Astrocyte (in vitro differentiated cells and primary cell): ENCODE results near the gene GJC1. TPM values are rescaled to one million over a fixed set of nuclear protein-coding genes. Genes with fewer than 3 reads are reported as not detected.

Experiments
- DNase-seq: peaks from one replicate; pipeline ENCODE4 v3.0.0-alpha.2; 2010; ENCODE audit warnings: low read depth
- FAIRE-seq: peaks from 2 replicates; lab custom pipeline; 2011; peaks lifted over from hg19 to GRCh38; lab: Jason Lieb, UNC
- H2AFZ ChIP-seq: 2 replicates; pipeline ENCODE4 v1.6.0; 2012; ENCODE audit warnings: low read depth, low read length, inconsistent platforms
- H3K27ac ChIP-seq: 2 replicates; pipeline ENCODE4 v1.5.1; 2011; ENCODE audit warnings: low read depth, low read length, inconsistent platforms
- H3K27me3 ChIP-seq: 2 replicates; pipeline ENCODE4 v1.6.0; 2011; ENCODE audit warnings: low read length, inconsistent platforms; ENCODE audit not compliant: insufficient read depth
- H3K36me3 ChIP-seq: 2 replicates; pipeline ENCODE4 v1.5.1; 2011; ENCODE audit warnings: low read length, inconsistent platforms; ENCODE audit not compliant: insufficient read depth
- H3K4me1 ChIP-seq: 2 replicates; pipeline ENCODE4 v1.5.1; 2011; ENCODE audit warnings: low read length, inconsistent platforms; ENCODE audit not compliant: insufficient read depth
- H3K4me2 ChIP-seq: 2 replicates; pipeline ENCODE4 v1.6.0; 2012; ENCODE audit warnings: low read length, inconsistent platforms
- H3K4me3 ChIP-seq: 2 replicates; pipeline ENCODE4 v1.5.1; 2011; ENCODE audit warnings: low read depth, mild to moderate bottlenecking, low read length, inconsistent platforms; ENCODE audit not compliant: insufficient read depth
- H3K79me2 ChIP-seq: 2 replicates; pipeline ENCODE4 v1.6.0; 2012; ENCODE audit warnings: mild to moderate bottlenecking, low read length, inconsistent platforms; ENCODE audit not compliant: insufficient read depth
- H3K9ac ChIP-seq: 2 replicates; pipeline ENCODE4 v1.6.0; 2012; ENCODE audit warnings: mild to moderate bottlenecking, low read length, inconsistent platforms
- H3K9me3 ChIP-seq: 2 replicates; pipeline ENCODE4 v1.5.1; 2012; ENCODE audit warnings: low read depth, mild to moderate bottlenecking, low read length, inconsistent platforms; ENCODE audit not compliant: insufficient read depth
- H4K20me1 ChIP-seq: 2 replicates; pipeline ENCODE4 v1.6.0; 2012; ENCODE audit warnings: low read length, inconsistent platforms; ENCODE audit not compliant: insufficient read depth
- H3K27ac Mint-ChIP-seq: one replicate; pipeline ENCODE4 v1.8.0; 2021; ENCODE audit warnings: mild to moderate bottlenecking, mixed read lengths; ENCODE audit not compliant: unreplicated experiment
- H3K27me3 Mint-ChIP-seq: one replicate; pipeline ENCODE4 v1.8.0; 2021; ENCODE audit warnings: low read depth, mixed read lengths; ENCODE audit not compliant: unreplicated experiment
- H3K36me3 Mint-ChIP-seq: one replicate; pipeline ENCODE4 v1.8.0; 2021; ENCODE audit warnings: low read depth, mixed read lengths; ENCODE audit not compliant: unreplicated experiment
- H3K4me1 Mint-ChIP-seq: one replicate; pipeline ENCODE4 v1.8.0; 2021; ENCODE audit warnings: low read depth, mixed read lengths; ENCODE audit not compliant: unreplicated experiment
- H3K4me3 Mint-ChIP-seq: one replicate; pipeline ENCODE4 v1.8.0; 2021; ENCODE audit warnings: mild to moderate bottlenecking, moderate library complexity, mixed read lengths; ENCODE audit not compliant: unreplicated experiment
- H3K9me3 Mint-ChIP-seq: one replicate; pipeline ENCODE4 v1.8.0; 2021; ENCODE audit warnings: mild to moderate bottlenecking, mixed read lengths; ENCODE audit not compliant: unreplicated experiment
- EZH2 ChIP-seq: IDR thresholded peaks from 2 replicates; pipeline ENCODE4 v1.6.1; 2012; ENCODE audit warnings: mild to moderate bottlenecking, low read length, inconsistent platforms; ENCODE audit not compliant: insufficient read depth
- total RNA-seq: library from RNA; stranded (reverse); gene quantifications from 2 replicates; pipeline ENCODE4 v1.2.1, GENCODE V29; 2021
- TF ChIP-seq, protein P1 (sequence below): IDR thresholded peaks from 2 replicates; pipeline ENCODE4 v1.5.1; 2011; ENCODE audit warnings: low read depth, mild to moderate bottlenecking, inconsistent platforms, low read length, moderate library complexity; ENCODE audit not compliant: insufficient read depth

The GJC1 gene
- total RNA-seq, 1 donor from 2014 or later, result 38.4 TPM

DNA sequence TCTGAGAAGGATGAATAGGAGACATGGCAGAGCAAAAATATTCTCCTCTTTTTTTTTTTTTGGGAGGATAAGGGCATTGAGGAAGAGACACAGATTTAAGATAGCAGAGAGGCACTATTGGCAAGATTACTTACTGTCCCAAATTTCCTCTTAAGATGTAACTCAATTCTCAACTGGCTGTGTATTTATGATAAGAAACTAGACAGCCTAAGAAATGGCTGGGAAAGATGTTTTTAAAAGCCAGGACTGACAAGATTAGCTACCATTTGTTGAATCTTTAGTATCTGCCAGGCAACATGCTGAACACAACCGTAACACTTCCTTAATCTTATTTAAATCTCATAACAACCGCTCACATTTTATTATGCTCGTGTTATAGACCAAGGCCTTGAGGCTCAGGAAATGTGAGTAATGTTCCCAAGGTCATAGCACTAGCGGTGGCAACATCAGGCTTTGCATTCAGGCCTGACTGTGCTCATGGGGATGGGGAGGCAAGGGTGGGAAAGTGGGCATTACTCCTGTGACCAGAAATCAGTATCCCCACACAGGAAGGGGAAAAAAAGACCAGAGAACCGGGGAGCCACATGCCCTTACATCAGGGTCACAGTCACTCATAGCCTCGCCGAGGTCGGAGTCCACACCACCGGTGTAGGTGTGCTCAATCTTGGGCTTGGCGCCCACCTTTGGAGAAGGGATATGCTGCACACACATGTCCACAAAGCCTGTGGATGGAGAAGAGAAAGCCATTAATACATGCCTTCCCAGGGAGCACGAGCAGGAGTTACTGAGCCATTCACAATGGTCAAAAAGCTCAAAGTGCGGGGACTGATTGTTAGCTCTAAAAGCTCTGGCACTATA lies 33.2 kb upstream of the GJC1 start:
- no peak for TF ChIP-seq EZH2
- TF ChIP-seq, protein P1, sequence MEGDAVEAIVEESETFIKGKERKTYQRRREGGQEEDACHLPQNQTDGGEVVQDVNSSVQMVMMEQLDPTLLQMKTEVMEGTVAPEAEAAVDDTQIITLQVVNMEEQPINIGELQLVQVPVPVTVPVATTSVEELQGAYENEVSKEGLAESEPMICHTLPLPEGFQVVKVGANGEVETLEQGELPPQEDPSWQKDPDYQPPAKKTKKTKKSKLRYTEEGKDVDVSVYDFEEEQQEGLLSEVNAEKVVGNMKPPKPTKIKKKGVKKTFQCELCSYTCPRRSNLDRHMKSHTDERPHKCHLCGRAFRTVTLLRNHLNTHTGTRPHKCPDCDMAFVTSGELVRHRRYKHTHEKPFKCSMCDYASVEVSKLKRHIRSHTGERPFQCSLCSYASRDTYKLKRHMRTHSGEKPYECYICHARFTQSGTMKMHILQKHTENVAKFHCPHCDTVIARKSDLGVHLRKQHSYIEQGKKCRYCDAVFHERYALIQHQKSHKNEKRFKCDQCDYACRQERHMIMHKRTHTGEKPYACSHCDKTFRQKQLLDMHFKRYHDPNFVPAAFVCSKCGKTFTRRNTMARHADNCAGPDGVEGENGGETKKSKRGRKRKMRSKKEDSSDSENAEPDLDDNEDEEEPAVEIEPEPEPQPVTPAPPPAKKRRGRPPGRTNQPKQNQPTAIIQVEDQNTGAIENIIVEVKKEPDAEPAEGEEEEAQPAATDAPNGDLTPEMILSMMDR, result no peak
- H3K36me3 ChIP-seq, result peaks cover 64% of the 10 kb centered on the region
- no peak for FAIRE-seq

DNA sequence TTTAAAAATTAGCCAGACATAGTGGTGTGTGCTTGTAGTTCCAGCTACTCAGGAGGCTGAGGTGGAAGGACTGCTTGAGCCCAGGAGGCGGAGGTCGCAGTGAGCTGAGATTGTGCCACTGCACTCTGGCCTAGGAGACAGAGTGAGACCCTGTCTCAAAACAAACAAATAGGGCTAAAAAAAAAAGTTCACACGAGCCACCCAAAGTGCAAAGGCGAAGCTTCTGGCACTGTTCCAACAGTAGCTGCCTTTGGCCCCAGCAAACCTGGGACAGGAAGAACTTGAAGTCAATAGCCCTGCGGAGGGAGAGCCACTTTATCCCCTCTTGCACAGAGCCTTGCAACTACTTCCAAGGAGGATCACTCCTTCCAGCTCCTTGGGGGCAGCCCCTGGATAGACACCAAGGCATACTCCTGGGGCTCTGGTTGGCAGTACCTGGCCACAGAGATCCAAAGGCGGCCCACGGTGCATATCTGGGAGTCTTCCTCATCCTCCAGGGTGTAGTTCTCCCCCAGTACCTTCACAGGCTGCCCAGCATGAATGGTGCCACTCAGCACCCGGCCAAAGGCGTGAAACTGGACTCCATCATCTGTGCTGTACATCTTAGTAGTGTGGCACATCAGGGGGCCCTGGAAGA lies 32.3 kb upstream of the GJC1 start:
- Histone ChIP-seq H3K9ac (no peak overlapping the region), H3K27ac (no peak overlapping the region), H3K4me2 (no peak overlapping the region), H3K4me1 (no peaks in the 10 kb centered on the region), H3K36me3 (peaks cover 60% of the 10 kb centered on the region), H3K9me3 (no peaks in the 10 kb centered on the region), H3K79me2 (no peaks in the 10 kb centered on the region), H3K4me3 (no peak overlapping the region), H2AFZ (no peak overlapping the region), H4K20me1 (peaks cover 6% of the 10 kb centered on the region), H3K27me3 (no peaks in the 10 kb centered on the region)
- Mint-ChIP-seq H3K36me3 (peaks cover 10% of the 10 kb centered on the region), H3K9me3 (no peaks in the 10 kb centered on the region), H3K27me3 (no peaks in the 10 kb centered on the region), H3K4me3 (no peak overlapping the region), H3K4me1 (no peaks in the 10 kb centered on the region), H3K27ac (no peak overlapping the region)
- no peak for FAIRE-seq
- TF ChIP-seq, protein P1, result no peak
- TF ChIP-seq EZH2, result no peak
- no peak for DNase-seq

More for the DNA sequence above, 33.2 kb upstream of the GJC1 start:
- no peak for DNase-seq
- Histone ChIP-seq H3K27ac (no peak overlapping the region), H3K4me1 (no peaks in the 10 kb centered on the region), H4K20me1 (peaks cover 6% of the 10 kb centered on the region), H3K4me3 (no peak overlapping the region), H3K9me3 (no peaks in the 10 kb centered on the region), H3K4me2 (no peak overlapping the region), H2AFZ (no peak overlapping the region), H3K9ac (no peak overlapping the region), H3K27me3 (no peaks in the 10 kb centered on the region), H3K79me2 (no peaks in the 10 kb centered on the region)
- Mint-ChIP-seq H3K4me3 (no peak overlapping the region), H3K27ac (no peak overlapping the region), H3K9me3 (no peaks in the 10 kb centered on the region), H3K36me3 (peaks cover 15% of the 10 kb centered on the region), H3K4me1 (no peaks in the 10 kb centered on the region), H3K27me3 (no peaks in the 10 kb centered on the region)
